ENCODE measurements around the gene PMEL.

GRCh38 chr12:55984861-55985260, 19.0 kb upstream of the PMEL start:
- no peak for TF ChIP-seq CTCF (IDR thresholded peaks at IDR 0.05 in 4 of 5, conservative IDR thresholded peaks at IDR 0.05 in 1 of 5)
- no peak for TF ChIP-seq POLR2A (IDR thresholded peaks at IDR 0.05)

All from gastrocnemius medialis (tissue), 4 donors.